HG03378 (cell line): ENCODE data around the gene ELAVL4.

Source experiments
- ATAC-seq: cut with Tn5 transposase; IDR thresholded peaks from one replicate; pipeline ENCODE4 v1.9.1; 2021; ENCODE audit warnings: mild to moderate bottlenecking, moderate library complexity; ENCODE audit not compliant: unreplicated experiment

The ELAVL4 gene

GRCh38 chr1:50175719-50176639 is 67.3 kb downstream of the ELAVL4 start:
- ATAC-seq, result no peak

- no peak for ATAC-seq
Measured at GRCh38 chr1:50177994-50178393, 69.3 kb downstream of the ELAVL4 start.

DNA sequence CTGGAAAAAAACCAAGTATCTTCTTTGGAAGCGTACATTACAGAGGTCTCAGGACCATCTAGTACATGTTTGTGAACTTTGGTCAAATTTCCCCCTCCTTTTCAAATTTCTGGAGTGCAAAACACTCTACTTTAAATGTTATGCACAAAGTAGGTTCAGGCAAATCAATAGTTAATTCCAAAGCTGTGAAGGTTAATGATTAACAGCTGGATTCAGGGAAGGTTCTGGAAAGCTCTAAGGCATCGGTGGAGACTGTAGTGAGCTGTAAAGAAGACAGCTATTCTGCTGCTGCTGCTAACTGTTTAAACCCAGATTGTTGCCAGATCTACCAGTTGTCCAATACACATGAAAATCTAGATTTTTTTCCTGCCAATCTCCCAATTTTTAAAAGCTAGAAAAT is 70.9 kb downstream of the ELAVL4 start:
- no peak for ATAC-seq

GRCh38 chr1:50180367-50180766 is 71.6 kb downstream of the ELAVL4 start:
- no peak for ATAC-seq

DNA sequence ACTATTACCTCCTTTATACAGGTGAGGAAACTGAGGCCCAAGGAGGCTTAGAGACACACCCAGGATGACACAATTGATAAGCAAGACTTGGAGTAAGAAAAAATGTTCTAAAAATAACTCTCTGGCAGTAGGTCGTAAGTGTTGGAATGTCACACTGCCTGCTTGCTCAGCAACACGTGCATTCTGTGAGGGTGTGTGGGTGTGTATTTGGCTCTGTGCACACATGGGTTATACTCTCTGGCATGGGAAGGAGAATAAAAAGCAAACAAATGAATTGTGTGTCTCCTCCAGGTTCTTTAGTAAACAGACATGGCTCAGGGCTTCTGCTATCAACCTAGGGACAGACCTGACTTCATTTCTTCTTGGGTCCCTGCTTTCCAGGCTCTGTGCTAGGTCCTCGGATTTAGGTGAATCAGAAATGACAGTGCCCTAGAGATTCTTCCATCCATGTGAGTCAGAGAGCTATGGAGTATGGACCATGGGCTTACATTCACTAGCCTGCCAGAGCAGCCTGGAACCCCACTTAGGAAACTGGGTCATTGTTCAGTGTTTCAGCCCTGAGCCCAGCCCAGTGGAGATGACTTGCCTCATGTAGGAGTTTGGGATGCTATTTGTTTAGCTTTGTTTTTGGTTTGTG is 72.4 kb downstream of the ELAVL4 start:
- ATAC-seq, result no peak

DNA sequence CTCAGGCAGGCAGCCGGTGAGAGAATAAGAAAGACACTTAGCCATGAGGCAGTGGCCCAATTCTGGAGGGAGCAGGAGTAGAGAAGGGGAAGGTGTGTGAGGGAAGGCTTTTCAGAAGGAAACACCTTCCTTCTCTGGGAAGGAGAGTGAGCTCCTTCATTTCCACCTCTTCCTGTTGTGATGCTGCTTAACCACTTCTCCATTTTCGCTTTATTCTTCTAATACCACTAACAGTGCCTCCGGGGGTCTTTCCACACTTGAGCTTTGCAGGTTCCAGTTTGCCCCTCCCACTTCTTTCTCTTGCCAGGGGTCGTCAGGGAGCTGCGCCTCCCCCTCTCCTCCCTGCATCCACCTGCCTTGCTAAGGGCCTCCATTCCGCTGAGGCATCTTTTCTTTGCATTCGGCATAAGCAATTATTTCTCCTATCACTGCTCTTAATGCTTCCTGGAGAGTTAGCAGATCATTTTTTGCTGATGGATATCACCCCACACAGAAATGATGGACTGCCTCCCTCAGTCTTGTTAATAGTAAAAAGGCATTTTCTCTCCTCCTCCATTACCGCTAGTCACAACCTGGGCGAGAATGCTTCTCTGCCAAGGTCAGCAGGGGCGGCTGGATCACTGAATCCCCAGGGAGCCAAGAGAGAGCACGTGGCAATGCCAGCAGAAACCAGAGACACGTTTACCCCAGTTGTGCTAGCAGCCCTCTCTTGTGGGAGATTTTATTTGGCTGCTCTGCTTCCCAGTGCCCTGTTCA is 74.8 kb downstream of the ELAVL4 start:
- ATAC-seq, result no peak

- ATAC-seq, result no peak
Measured at GRCh38 chr1:50189369-50189768, 80.6 kb downstream of the ELAVL4 start.

- no peak for ATAC-seq
Measured at GRCh38 chr1:50193002-50193401, 84.3 kb downstream of the ELAVL4 start.

- no peak for ATAC-seq
Measured at GRCh38 chr1:50195205-50195604, 86.5 kb downstream of the ELAVL4 start.

- ATAC-seq, result no peak
Measured at GRCh38 chr1:50196081-50196480, 87.4 kb downstream of the ELAVL4 start.

GRCh38 chr1:50197216-50197615 is 88.5 kb downstream of the ELAVL4 start:
- no peak for ATAC-seq

DNA sequence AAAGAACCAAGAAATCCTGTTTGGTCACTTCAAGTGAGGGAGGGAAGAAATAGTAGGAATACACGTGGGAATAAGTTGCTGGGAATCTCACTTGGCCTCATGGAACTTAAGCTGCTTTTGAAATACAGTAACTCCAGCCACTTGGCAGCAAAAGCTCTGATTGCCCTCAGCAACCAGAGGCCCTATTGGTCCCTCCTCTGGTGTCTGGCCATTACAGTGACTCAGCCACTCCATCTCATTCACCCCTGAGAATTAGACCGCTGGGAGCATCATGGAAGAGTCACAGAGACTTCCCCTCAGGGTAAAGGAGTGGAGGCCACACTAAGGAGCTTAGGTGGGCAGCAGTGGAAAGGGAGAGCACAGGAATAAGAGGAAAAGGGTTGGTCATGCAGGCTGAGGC is 99.6 kb downstream of the ELAVL4 start:
- no peak for ATAC-seq

GRCh38 chr1:50208756-50209155 is 100.0 kb downstream of the ELAVL4 start:
- ATAC-seq, result no peak

GRCh38 chr1:50209749-50210148 is 101.0 kb downstream of the ELAVL4 start:
- no peak for ATAC-seq

- no peak for ATAC-seq
Measured at GRCh38 chr1:50213505-50213904, 104.8 kb downstream of the ELAVL4 start.

DNA sequence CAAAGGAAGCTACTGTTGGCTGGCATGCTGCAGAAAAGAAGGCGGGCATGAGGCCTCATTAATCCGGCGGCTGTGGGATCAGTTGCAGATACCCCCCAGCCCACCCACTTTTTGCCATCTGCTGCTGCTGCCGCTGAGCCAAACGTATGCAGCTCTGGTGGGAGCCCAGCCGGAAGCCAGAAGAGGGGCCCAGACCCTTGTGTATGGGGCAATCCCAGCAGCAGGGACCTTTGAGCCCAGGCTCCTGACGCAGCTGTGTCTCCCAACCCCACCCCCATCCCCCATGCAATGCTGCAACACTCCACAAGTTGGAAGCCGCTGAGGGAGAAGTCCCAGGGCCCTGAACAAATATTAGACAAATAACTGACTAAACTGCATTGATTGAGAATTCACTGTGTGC is 106.0 kb downstream of the ELAVL4 start:
- no peak for ATAC-seq

DNA sequence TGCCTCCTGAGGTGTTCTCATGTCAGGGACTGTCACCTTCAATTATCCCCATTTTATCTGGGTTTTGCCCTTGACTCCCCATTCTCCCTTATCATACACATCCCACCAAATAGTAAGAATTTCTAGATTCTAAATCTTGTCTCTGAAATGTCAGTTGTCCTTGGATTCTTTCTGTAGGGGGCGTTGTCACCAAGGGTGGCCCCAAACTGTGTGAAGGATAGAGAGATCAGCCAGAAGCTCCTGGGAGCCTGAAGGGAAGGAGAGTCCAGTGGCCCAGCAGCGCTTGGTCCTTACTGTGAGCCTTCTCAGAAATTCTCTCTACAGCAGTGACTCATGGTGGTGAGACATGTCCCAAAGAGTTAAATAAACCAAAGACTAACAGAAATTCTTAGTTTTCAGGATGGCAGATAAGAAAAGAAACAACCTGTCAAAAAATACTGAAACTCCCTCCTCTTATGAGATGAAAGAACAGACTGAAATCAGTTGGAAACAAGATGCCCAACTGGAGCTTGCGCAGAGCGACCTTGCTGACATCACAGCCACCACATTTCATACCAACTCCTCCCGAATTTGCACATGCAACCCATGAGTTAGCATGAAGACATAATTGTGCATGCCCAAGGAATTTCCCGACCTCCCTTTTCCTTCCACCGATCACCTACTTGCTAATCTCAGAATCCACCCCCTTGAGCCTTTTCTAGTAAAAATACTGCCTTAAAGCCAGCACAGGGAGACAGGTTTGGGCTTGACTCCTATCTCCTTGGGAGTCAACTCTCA is 109.8 kb downstream of the ELAVL4 start:
- ATAC-seq, result no peak

DNA sequence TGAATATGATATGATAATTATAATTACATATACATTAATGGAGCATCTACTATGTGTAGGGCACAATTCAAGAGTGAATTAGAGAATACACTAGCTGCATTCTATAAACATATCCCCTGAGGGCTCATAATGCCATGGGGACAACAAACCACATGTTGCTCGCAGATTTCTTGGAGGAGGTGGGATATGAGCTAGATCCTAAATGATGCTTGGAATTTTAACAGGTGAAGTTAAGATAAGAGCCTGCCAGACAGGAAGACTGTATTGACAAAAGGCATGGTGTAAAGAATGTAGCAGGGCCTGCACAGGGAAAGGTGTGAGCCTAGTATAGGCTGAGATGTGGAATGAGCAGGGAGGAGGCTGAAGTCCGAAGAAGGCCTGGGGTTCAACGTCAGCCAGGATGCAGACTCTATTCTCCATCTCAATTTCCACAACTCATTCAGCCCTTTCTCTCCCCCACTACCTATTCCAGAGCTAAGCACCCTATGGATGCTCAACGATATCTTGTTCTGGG is 120.2 kb downstream of the ELAVL4 start:
- no peak for ATAC-seq

DNA sequence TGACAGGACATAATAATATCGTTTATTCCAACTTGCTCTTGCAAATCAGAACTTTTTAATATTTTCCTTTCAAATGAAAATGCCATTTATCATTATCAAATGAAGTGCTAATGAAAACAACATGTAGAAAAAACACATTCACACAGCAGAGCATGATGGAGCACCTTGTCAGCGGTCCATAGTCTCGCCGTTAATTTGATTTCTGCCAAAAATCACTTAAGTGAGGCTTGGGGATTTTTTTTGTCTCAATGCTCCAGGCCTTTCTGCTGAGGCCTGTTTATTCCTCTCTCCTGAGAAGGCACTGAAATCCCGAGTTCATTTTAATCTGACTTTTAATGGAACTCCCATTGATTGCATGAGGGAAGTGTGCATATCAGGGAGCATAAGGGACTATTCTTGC is 122.5 kb downstream of the ELAVL4 start:
- ATAC-seq, result no peak

DNA sequence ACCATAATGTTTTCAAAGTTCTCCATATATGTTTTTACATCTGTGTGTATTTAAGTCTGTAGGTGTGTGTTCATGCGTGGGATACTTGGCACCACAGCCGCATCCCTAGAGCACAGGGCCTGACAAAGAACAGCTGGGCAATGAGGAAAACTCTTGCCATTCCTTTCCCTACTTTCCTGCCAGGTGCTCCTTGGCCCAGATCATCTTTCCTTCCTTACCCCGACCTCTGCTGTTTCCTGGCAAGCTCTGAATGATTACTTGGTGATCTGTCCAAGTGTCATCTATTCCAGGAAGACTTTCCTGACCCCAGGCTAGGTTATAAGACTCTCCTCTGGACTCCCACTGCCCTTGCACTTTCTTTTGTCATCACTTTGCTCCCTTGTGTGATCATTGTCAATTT is 123.6 kb downstream of the ELAVL4 start:
- ATAC-seq, result no peak

DNA sequence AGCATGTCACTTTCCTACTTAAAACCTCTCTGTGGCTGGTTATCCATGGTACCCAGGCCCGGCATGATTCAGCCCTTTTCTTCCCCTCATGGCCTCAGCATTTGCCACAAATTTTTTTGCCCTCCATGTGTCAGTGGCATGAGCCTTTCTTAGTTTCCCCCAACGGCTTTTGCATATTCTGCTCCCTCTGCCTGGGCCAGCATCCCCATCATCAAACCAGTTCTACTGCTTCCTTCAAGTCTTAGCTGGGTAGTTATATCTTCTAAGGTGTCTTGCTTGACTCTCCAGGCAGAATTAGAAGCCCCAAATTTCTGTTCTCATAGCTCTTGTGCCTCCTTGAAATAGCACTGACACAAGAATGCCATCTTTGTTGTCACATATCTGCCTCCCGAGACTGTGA is 127.9 kb downstream of the ELAVL4 start:
- ATAC-seq, result no peak
